ENCODE data around the gene LYSMD3. TPM values are rescaled to one million over a fixed set of nuclear protein-coding genes. Genes with fewer than 3 reads are reported as not detected.
A peak's percentile ranks its signal among the peaks of the same experiment; 100 is the strongest.

The LYSMD3 gene
- polyA plus RNA-seq, 2 of the 4 experiments (the other 2 are of a cell fraction), result 10.6 to 24.1 TPM

GRCh38 chr5:90476391-90476790 is 53.0 kb downstream of the LYSMD3 start:
- no peak for FAIRE-seq
- no peaks in the 10 kb centered on the region for H3K9me3 ChIP-seq
- ChIA-PET POLR2A (no interaction called here), CTCF (interaction anchor here (1.1 to 1.5 kb wide), 3 partner anchors 14 to 54 kb away, joined by 3 to 7 read pairs (median 5); partner anchors contain the start of gene LYSMD3)
- peaks cover 13% of the 10 kb centered on the region for H3K4me1 ChIP-seq
- no peak overlapping the region for H3K27ac ChIP-seq
- 94% methylated on average over 3 of the region's 3 CpGs for WGBS (ENCODE audit: missing lambda C conversion rate)
- no peak overlapping the region for H3K4me2 ChIP-seq
- no peak overlapping the region for H3K4me3 ChIP-seq
- DNase-seq (ENCODE audit: low read depth in 1 of 2, low spot score in 1 of 2), result no peak
- TF ChIP-seq USF2 (IDR thresholded peaks at IDR 0.05) (no peak), HOXB13 (CRISPR knock-in tag; IDR thresholded peaks at IDR 0.05; ENCODE audit: low read depth) (no peak), CTCF (IDR thresholded peaks at IDR 0.05) (no peak), RNF2 (IDR thresholded peaks at IDR 0.05; ENCODE audit: borderline replicate concordance, low read depth) (no peak)
- no peak for ATAC-seq

GRCh38 chr5:90475436-90475980 is 53.9 kb downstream of the LYSMD3 start:
- Histone ChIP-seq H3K4me3 (peak overlapping the region; percentile 80), H3K9me3 (no peaks in the 10 kb centered on the region), H3K4me2 (peak overlapping the region; percentile 91), H3K27ac (peak overlapping the region; percentile 92 to 94), H3K4me1 (peaks cover 13% of the 10 kb centered on the region)
- 83% methylated on average over 17 of the region's 17 CpGs for WGBS (ENCODE audit: missing lambda C conversion rate)
- ChIA-PET POLR2A (interaction anchor here (1.6 to 3.8 kb wide), 4 partner anchors 11 to 66 kb away, joined by 5 to 46 read pairs (median 13); partner anchors contain the start of genes CETN3 and LYSMD3), CTCF (interaction anchor here (1.1 to 1.7 kb wide), 5 partner anchors 9 to 55 kb away, joined by 3 to 5 read pairs (median 5); partner anchors contain the start of gene LYSMD3)
- TF ChIP-seq KDM1A (IDR thresholded peaks at IDR 0.05; ENCODE audit: low read depth) (no peak), KDM5A (IDR thresholded peaks at IDR 0.05) (no peak), BHLHE40 (IDR thresholded peaks at IDR 0.05; ENCODE audit: low read depth, low read length) (no peak)
- FAIRE-seq, result no peak
- no peak for ATAC-seq
- DNase-seq (ENCODE audit: low read depth in 1 of 2, low spot score in 1 of 2), result no peak

DNA sequence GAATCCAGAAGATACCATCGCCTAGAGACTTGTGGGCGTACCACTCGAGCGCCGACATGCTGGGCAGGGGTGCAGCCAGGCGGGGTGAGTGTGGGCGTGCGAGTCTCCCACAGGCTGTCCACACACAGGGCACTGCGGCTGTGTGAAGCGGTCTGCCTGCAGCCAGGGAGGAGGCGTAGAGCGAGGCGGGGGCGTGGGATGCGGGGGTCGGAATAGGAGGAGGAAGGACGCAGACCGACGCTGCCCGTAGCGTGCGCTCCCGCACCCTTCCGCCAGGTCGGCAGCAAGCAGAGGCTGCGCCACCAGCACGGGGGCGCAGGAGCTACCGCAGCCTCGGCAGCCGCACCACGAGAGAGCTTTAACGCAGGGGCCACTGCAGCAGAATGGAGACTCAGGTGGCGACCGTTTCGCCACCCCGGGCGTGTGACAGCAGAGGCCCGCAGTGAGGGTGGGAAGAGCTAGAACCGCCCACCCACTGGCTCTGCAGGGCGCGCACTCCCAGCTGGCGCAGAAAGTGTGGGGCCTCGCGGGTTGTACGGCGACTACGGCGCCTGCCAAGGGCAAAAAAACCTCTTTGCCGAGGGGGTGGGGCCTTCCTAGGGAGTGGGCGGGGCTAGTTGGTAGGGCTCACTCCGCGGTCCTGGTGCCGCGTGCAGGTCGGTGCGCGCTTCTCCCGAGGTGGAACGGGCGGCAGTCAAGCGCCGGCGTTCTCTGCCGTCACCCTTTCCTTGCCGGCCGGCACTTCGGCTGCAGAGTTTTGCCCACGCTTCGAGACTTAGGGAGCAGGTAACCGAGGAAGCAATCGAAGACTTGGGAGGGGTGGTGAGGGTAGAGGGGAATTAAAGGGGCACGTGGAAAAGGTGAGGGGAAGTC is 54.9 kb downstream of the LYSMD3 start, which contains the start of the genes MBLAC2 and POLR3G:
Gene MBLAC2, minus strand, starts transcription at position 537 of the 873 bp plus-strand sequence. Its CDS starts 479 bp downstream, at position 58.
Gene POLR3G, plus strand, starts transcription at position 630 of the 873 bp plus-strand sequence. CDS start 10,704 bp downstream, outside the sequence.
- Histone ChIP-seq H3K4me3 (peak within 1 kb of the TSS; percentile 80), H3K9me3 (no peaks in the 10 kb centered on the region), H3K4me1 (peaks cover 13% of the 10 kb centered on the region), H3K27ac (peak within 1 kb of the TSS; percentile 92 to 94), H3K4me2 (peak within 1 kb of the TSS; percentile 91)
- no peak for FAIRE-seq
- peak; percentile 80 to 96 for DNase-seq (ENCODE audit: low read depth in 1 of 2, low spot score in 1 of 2)
- peak; percentile 91 to 94 for ATAC-seq
- under 1% methylated on average over 44 of the region's 73 CpGs for WGBS (ENCODE audit: missing lambda C conversion rate)
- CTCF ChIA-PET, result interaction anchor here (0.6 to 1.7 kb wide), 11 partner anchors 8 to 130 kb away, joined by 3 to 5 read pairs (median 3); no protein-coding TSS in a partner anchor
- POLR2A ChIA-PET, result interaction anchor here (0.6 to 3.8 kb wide), 11 partner anchors 9 to 909 kb away, joined by 3 to 46 read pairs (median 5); partner anchors contain the start of genes ARRDC3, CETN3 and LYSMD3
- TF ChIP-seq RCOR1 (IDR thresholded peaks at IDR 0.05; ENCODE audit: low read depth, low read length) (no peak), FOXS1 (CRISPR knock-in tag; IDR thresholded peaks at IDR 0.05) (no peak), ZNF302 (CRISPR knock-in tag; IDR thresholded peaks at IDR 0.05) (no peak), NR3C1 (IDR thresholded peaks at IDR 0.05) (no peak), FOSL2 (IDR thresholded peaks at IDR 0.05) (no peak), FOSL2 (CRISPR knock-in tag; IDR thresholded peaks at IDR 0.05) (0 out of 2 replicates have a peak, but pooled peaks have one; percentile 8), MAX (IDR thresholded peaks at IDR 0.05) (peak; percentile 93), CEBPB (IDR thresholded peaks at IDR 0.05) (peak in 1 of 2 experiments; percentile 11; a peak in 1 of 4 replicates), ELK1 (IDR thresholded peaks at IDR 0.05; ENCODE audit: low read depth, low read length) (no peak), KDM1A (IDR thresholded peaks at IDR 0.05; ENCODE audit: low read depth) (no peak), ESRRA (IDR thresholded peaks at IDR 0.05; ENCODE audit: borderline replicate concordance, low read length) (no peak), RNF2 (IDR thresholded peaks at IDR 0.05; ENCODE audit: borderline replicate concordance, low read depth) (no peak), RAD21 (conservative IDR thresholded peaks at IDR 0.05 in 1 of 2, IDR thresholded peaks at IDR 0.05 in 1 of 2) (0 out of 5 replicates have a peak, but pooled peaks of 1 of the 2 experiments have one; percentile 2), E2F6 (IDR thresholded peaks at IDR 0.05; ENCODE audit: borderline replicate concordance, low read depth) (peak; percentile 91), RFX5 (IDR thresholded peaks at IDR 0.05) (0 out of 2 replicates have a peak, but pooled peaks have one; percentile 18), PHF8 (IDR thresholded peaks at IDR 0.05; ENCODE audit: borderline replicate concordance, low read depth) (peak; percentile 46; the same call in 1 of the 2 replicates), KDM5A (IDR thresholded peaks at IDR 0.05) (0 out of 2 replicates have a peak, but pooled peaks have one; percentile 8), BHLHE40 (IDR thresholded peaks at IDR 0.05; ENCODE audit: low read depth, low read length) (no peak), MAZ (IDR thresholded peaks at IDR 0.05; ENCODE audit: borderline replicate concordance, low read depth, low read length) (no peak)
- TF ChIP-seq, protein P1, sequence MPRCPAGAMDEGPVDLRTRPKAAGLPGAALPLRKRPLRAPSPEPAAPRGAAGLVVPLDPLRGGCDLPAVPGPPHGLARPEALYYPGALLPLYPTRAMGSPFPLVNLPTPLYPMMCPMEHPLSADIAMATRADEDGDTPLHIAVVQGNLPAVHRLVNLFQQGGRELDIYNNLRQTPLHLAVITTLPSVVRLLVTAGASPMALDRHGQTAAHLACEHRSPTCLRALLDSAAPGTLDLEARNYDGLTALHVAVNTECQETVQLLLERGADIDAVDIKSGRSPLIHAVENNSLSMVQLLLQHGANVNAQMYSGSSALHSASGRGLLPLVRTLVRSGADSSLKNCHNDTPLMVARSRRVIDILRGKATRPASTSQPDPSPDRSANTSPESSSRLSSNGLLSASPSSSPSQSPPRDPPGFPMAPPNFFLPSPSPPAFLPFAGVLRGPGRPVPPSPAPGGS (IDR thresholded peaks at IDR 0.05), result peak; percentile 83
